Endodermal cell (in vitro differentiated cells): ENCODE results near the gene P2RX5. TPM values are rescaled to one million over a fixed set of nuclear protein-coding genes. Genes with fewer than 3 reads are reported as not detected.
"Not testable (repeated sequence)": the region's sequence is repeated elsewhere in the genome, so short reads cannot be mapped to it uniquely, and the experiment has no call there.

ENCODE experiments used
- DNase-seq: peaks from one replicate; pipeline ENCODE4 v3.0.0-alpha.2; 2017
- H3K27ac ChIP-seq: 2 replicates; pipeline ENCODE4 v1.5.1; 2013; ENCODE audit warnings: mild to moderate bottlenecking, low read depth, low read length, moderate library complexity
- H3K27me3 ChIP-seq: 2 replicates; pipeline ENCODE4 v1.6.1; 2013; ENCODE audit warnings: mild to moderate bottlenecking, low read length, moderate library complexity; ENCODE audit not compliant: insufficient read depth, control insufficient read depth, poor library complexity, severe bottlenecking
- H3K36me3 ChIP-seq: 2 replicates; pipeline ENCODE4 v1.7.0; 2013; ENCODE audit warnings: mild to moderate bottlenecking, low read length, moderate library complexity; ENCODE audit not compliant: control insufficient read depth, insufficient read depth
- H3K4me1 ChIP-seq: one replicate; pipeline ENCODE4 v1.7.0; 2013; ENCODE audit warnings: low read length; ENCODE audit not compliant: control insufficient read depth, insufficient read depth
- H3K4me3 ChIP-seq: 2 replicates; pipeline ENCODE4 v1.5.1; 2013; ENCODE audit warnings: mild to moderate bottlenecking, low read length, moderate library complexity
- H3K9ac ChIP-seq: 2 replicates; pipeline ENCODE4 v1.6.1; 2013; ENCODE audit warnings: mild to moderate bottlenecking, low read length, moderate library complexity; ENCODE audit not compliant: poor library complexity, severe bottlenecking; ENCODE audit errors: extremely low read depth
- H3K9me3 ChIP-seq: 2 replicates; pipeline ENCODE4 v1.6.1; 2013; ENCODE audit warnings: mild to moderate bottlenecking, low read length, moderate library complexity; ENCODE audit not compliant: control insufficient read depth
- H3K27ac Mint-ChIP-seq: 2 replicates; pipeline ENCODE4 v1.8.0; 2020; ENCODE audit warnings: mixed read lengths
- H3K27me3 Mint-ChIP-seq: 2 replicates; pipeline ENCODE4 v1.8.0; 2021; ENCODE audit warnings: mild to moderate bottlenecking, mixed read lengths; ENCODE audit not compliant: insufficient read depth
- H3K36me3 Mint-ChIP-seq: 2 replicates; pipeline ENCODE4 v1.8.0; 2020; ENCODE audit warnings: low read depth, mixed read lengths
- H3K4me1 Mint-ChIP-seq: 2 replicates; pipeline ENCODE4 v1.8.0; 2020; ENCODE audit warnings: mixed read lengths
- H3K4me3 Mint-ChIP-seq: 2 replicates; pipeline ENCODE4 v1.8.0; 2020; ENCODE audit warnings: mild to moderate bottlenecking, moderate library complexity, mixed read lengths
- H3K9me3 Mint-ChIP-seq: 2 replicates; pipeline ENCODE4 v1.8.0; 2020; ENCODE audit warnings: mild to moderate bottlenecking, mixed read lengths
- CTCF ChIP-seq: fragments of 200-600 bp; sonication (generic); conservative IDR thresholded peaks from 2 replicates; pipeline ENCODE4 v1.5.0; 2021; ENCODE audit warnings: antibody characterized with exemption, mild to moderate bottlenecking
- WGBS, 2 experiments: methylation state at CpG; one replicate each; pipeline versions ENCODE4 v1.1.5 to v1.1.7; 2013; ENCODE audit warnings: missing lambda C conversion rate in 2 of 2, mixed read lengths in 1 of 2; ENCODE audit not compliant: insufficient coverage in 1 of 2, insufficient read length in 1 of 2; 5-methylcytosine and 5-hydroxymethylcytosine counted together
- total RNA-seq, 2 donors: library from RNA; stranded (reverse); fragmentation: NEBNext Ultra II Directional in 1 of 2; extraction: Animal tissue kit (Norgen Biotek cat#: 25700) in 1 of 2; gene quantifications; 2 replicates in 1 of 2; 3 replicates in 1 of 2; pipeline ENCODE4 v1.2.1, GENCODE V29; 2021

The P2RX5 gene
- total RNA-seq, 2 donors from 2014 or later: 0.46 to 0.57 TPM

GRCh38 chr17:3708366-3708765 lies 12.4 kb upstream of the P2RX5 start:
- Mint-ChIP-seq H3K27ac (no peak overlapping the region), H3K4me1 (no peaks in the 10 kb centered on the region), H3K9me3 (no peaks in the 10 kb centered on the region), H3K27me3 (no peaks in the 10 kb centered on the region), H3K36me3 (peaks cover 8% of the 10 kb centered on the region), H3K4me3 (no peak overlapping the region)
- no peak overlapping the region for H3K9ac ChIP-seq
- no peak overlapping the region for H3K4me3 ChIP-seq
- no peak overlapping the region for H3K27ac ChIP-seq
- H3K4me1 ChIP-seq: no peaks in the 10 kb centered on the region
- H3K9me3 ChIP-seq: no peaks in the 10 kb centered on the region
- DNase-seq: no peak
- WGBS, 2 experiments: 86 to 99% methylated on average over 3 of the region's 3 CpGs
- no peaks in the 10 kb centered on the region for H3K27me3 ChIP-seq
- H3K36me3 ChIP-seq: no peaks in the 10 kb centered on the region
- no peak for TF ChIP-seq CTCF

- not testable (repeated sequence) for H3K27ac ChIP-seq, H3K27me3 ChIP-seq, H3K36me3 ChIP-seq, H3K4me1 Mint-ChIP-seq, H3K36me3 Mint-ChIP-seq, H3K9ac ChIP-seq, H3K4me3 ChIP-seq, H3K4me1 ChIP-seq, H3K27me3 Mint-ChIP-seq, DNase-seq, H3K27ac Mint-ChIP-seq, H3K9me3 ChIP-seq, H3K4me3 Mint-ChIP-seq
- peaks cover 12% of the 10 kb centered on the region for H3K9me3 Mint-ChIP-seq
- 89 to 94% methylated on average over 1 of the region's 1 CpG for WGBS, 2 experiments
Measured at GRCh38 chr17:3705718-3705984, 9.7 kb upstream of the P2RX5 start.

GRCh38 chr17:3704931-3705717 lies 9.2 kb upstream of the P2RX5 start:
- Histone ChIP-seq H3K27ac (no peak overlapping the region), H3K36me3 (no peaks in the 10 kb centered on the region), H3K4me3 (no peak overlapping the region), H3K27me3 (no peaks in the 10 kb centered on the region), H3K4me1 (no peaks in the 10 kb centered on the region), H3K9me3 (no peaks in the 10 kb centered on the region), H3K9ac (no peak overlapping the region)
- H3K36me3 Mint-ChIP-seq: peaks cover 4% of the 10 kb centered on the region
- peaks cover 12% of the 10 kb centered on the region for H3K9me3 Mint-ChIP-seq
- DNase-seq: no peak
- no peaks in the 10 kb centered on the region for H3K27me3 Mint-ChIP-seq
- 78 to 88% methylated on average over 14 to 20 of the region's 20 CpGs for WGBS, 2 experiments
- no peaks in the 10 kb centered on the region for H3K4me1 Mint-ChIP-seq
- TF ChIP-seq CTCF: no peak
- H3K4me3 Mint-ChIP-seq: no peak overlapping the region
- no peak overlapping the region for H3K27ac Mint-ChIP-seq

- peaks cover 15% of the 10 kb centered on the region for H3K27me3 ChIP-seq
- H3K4me3 Mint-ChIP-seq, H3K9ac ChIP-seq, H3K9me3 ChIP-seq, H3K27ac ChIP-seq, H3K27ac Mint-ChIP-seq, H3K4me1 ChIP-seq, H3K36me3 Mint-ChIP-seq, H3K36me3 ChIP-seq, DNase-seq, H3K4me3 ChIP-seq, H3K4me1 Mint-ChIP-seq: not testable (repeated sequence)
- Mint-ChIP-seq H3K27me3 (peaks cover 17% of the 10 kb centered on the region), H3K9me3 (peaks cover 22% of the 10 kb centered on the region)
- WGBS, 2 experiments: 89 to 90% methylated on average over 7 of the region's 7 CpGs
Measured at GRCh38 chr17:3702041-3702539, 6.1 kb upstream of the P2RX5 start.
